Daoy (cell line): ENCODE results near the gene MAPKAPK5. TPM values are rescaled to one million over a fixed set of nuclear protein-coding genes. Genes with fewer than 3 reads are reported as not detected.
"Not testable (repeated sequence)": the region's sequence is repeated elsewhere in the genome, so short reads cannot be mapped to it uniquely, and the experiment has no call there.

Experiments
- DNase-seq: peaks from one replicate; pipeline ENCODE4 v3.0.0-alpha.2; 2015; ENCODE audit warnings: low read depth
- total RNA-seq: library from RNA; depleted of rRNA; stranded (reverse); fragments of >200 nt; shearing (Covaris generic); gene quantifications from 2 replicates; pipeline ENCODE4 v1.2.3, GENCODE V29; 2014; rRNA removed

MAPKAPK5 gene
- total RNA-seq, 1 experiment from 2014 or later = 78.8 TPM

DNA sequence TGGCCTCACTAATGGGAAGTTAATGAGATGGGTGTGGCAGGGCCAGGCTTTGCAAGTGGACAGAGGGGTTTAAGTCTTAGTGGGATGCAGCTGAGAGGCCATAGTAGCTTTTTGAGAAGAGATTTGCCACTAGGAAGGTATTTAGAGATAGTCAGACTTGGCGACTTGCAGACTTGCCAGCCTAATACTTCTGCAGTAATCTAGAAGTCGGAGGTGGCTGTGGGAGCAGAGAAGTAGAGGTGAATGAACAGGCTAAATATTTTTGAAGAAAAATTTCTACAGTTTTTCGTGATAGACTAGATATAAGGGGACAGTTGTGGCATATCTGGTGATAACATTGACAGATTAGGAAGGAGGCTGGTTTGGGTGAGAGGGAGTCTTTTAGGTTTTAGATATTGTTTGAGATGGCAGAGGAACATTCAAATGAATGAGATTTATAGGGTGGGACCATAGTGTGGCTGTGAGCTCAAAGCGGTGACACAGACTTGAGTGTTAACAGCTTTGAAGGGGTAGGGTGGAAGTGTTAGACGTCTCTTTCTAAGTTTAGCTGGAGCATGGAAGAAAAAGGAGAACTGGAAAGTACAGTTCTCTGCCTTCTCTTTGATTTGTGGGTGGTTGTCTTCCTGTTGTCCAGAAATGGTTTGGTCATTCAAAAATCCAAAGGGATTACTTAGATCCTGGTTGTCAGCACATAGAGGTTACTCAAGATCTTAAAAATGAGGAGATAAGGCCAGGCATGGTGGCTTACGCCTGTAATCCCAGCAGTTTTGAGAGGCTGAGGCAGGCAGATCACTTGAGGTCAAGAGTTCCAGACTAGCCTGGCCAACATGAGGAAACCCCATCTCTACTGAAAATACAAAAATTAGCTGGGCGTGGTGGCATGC is 44.9 kb downstream of the MAPKAPK5 start:
- DNase-seq = no peak

DNA sequence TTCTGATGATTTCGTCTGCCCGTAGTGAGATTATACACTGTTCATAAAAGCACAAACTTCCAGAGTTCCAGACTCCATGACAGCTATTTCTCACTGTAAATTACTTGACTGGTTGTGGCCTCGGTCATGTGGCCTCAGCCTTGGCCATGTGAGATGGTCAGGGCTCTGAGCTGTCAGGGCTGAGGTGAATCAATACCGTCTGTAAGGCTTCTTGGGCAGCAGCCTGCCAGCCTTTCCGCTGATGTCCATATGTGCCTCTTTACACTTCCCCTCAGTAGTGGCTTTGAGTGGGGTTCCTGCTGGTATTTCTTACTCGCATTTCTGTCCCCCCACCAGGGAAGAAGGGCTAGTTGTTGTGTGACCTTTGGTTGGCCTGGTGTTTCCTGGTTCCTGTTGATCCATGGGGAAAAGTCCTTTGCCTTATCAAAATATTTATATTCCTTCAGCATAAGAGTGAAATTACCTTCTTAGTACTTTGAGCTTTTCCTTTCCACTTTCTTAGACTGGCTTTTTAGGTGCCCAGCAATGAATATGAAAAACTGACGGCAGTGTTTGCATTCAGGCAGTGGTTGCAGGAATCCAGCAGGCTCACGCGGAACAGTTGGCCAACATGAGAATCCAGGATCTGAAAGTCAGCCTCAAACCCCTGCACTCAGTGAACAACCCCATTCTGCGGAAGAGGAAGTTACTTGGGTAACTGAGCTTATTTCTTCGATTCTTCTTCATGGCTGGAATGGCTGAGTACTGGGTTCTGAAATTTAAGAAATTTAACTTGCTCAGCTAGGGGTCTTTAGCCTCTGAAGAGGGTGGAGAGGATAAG is 46.1 kb downstream of the MAPKAPK5 start:
- DNase-seq = no peak

- DNase-seq = no peak
Measured at GRCh38 chr12:111893287-111893686, 51.3 kb downstream of the MAPKAPK5 start.

- DNase-seq = no peak
Measured at GRCh38 chr12:111894556-111894955, 52.5 kb downstream of the MAPKAPK5 start.

GRCh38 chr12:111901182-111901581 is 59.2 kb downstream of the MAPKAPK5 start:
- DNase-seq = no peak

DNA sequence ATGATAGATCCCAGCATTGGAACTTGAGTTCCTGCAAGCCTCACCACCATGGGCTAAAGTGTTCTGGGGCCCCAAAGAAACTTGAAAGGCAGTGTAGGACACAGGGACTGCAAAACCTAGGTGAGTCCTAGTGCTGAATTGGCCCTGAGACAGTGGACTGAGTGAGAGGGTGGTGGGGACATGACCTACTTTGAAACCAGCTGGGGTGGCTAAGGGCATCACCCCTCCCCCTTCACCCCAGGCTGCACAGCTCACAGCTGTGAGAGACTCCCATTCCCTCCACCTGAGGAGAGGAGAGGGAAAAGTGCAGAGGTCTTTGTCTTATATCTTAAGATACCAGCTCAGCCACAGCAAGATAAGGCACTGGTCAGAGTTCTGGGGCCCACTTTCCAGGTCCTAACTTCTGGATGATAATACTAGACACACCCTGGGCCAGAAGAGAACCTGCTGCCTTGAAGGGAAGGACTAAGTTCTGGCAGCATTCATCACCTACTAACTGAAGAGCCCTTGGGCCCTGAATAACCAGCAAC is 62.5 kb downstream of the MAPKAPK5 start:
- no peak for DNase-seq

- DNase-seq = no peak
Measured at GRCh38 chr12:111905502-111905901, 63.5 kb downstream of the MAPKAPK5 start.

GRCh38 chr12:111907740-111908139 is 65.7 kb downstream of the MAPKAPK5 start:
- DNase-seq = no peak

- DNase-seq = no peak
Measured at GRCh38 chr12:111925171-111925570, 83.1 kb downstream of the MAPKAPK5 start.

- no peak for DNase-seq
Measured at GRCh38 chr12:111926631-111927030, 84.6 kb downstream of the MAPKAPK5 start.

DNA sequence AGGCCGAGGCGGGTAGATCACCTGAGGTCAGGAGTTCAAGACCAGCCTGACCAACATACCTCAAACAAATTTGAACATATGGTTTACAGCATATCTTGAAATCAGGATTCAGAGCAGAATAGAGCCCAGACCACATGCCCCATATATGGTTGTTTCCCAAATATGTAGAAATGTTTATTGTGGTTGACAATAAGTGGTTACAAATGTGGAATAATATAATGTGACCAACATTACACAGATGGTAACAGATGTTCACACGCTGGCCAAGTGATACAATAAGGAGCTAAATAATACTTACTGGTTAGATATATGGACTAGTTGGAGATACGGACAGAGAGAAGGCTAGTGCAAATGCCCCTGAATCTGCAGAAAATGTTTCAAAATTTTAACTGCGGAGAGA is 85.3 kb downstream of the MAPKAPK5 start:
- DNase-seq = no peak

GRCh38 chr12:111932241-111932640 is 90.2 kb downstream of the MAPKAPK5 start:
- DNase-seq = no peak

DNA sequence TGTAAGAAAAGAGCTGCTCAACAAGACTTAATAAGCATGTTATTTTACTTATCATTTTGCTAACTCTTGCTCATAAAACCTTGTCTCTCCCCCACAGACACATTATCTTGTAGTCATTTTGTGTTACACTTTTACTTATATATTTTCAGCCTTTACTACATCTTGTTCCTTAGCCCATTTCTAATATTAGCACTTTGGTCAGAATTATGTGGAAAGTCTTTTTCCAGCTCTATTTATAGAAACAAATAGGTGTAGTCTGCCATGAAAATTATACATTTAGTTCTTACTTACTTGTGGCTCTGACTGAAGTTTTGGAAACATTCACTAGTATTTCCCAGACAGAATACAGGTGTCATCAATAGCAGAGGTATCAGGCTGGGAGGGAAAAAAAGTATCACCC is 94.8 kb downstream of the MAPKAPK5 start:
- DNase-seq = no peak

- no peak for DNase-seq
Measured at GRCh38 chr12:111937429-111937828, 95.4 kb downstream of the MAPKAPK5 start.

DNA sequence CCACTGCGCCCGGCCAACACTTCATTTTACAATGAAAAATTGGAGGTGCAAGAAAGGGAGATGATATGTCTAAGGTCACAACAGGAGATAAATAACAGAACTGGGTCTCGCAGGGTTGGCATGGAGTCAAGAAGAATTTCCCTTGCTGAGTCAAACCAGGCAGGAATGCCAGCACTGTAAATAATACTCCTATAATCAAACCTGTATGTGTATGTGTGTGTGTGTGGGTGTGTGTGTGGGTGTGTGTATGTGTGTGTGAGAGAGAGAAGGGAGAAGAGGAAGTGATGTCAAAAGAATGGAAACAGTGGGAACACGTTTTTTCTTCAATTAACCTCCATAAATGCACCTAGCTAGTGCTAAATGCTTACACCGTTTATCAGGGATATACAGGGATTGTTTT is 100.5 kb downstream of the MAPKAPK5 start:
- DNase-seq = peak; percentile 71

DNA sequence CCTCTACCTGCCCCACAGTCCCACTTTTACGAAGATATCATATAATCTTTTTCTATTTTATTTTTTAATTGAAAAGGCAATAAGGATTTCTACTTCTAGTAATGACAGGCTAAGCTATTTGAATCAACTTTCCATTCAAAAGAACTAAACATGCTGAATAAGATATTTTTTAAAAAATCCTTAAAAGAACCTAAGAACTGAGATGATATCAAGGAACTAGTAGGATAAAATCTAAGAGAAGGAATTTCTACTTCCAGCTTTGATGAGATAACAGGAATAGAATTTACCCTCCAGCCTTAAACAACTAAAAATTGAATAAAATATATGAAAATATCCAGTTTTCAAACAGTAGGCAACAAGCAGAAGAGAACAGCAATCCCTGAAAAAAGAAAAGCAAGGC is 101.9 kb downstream of the MAPKAPK5 start:
- no peak for DNase-seq

DNA sequence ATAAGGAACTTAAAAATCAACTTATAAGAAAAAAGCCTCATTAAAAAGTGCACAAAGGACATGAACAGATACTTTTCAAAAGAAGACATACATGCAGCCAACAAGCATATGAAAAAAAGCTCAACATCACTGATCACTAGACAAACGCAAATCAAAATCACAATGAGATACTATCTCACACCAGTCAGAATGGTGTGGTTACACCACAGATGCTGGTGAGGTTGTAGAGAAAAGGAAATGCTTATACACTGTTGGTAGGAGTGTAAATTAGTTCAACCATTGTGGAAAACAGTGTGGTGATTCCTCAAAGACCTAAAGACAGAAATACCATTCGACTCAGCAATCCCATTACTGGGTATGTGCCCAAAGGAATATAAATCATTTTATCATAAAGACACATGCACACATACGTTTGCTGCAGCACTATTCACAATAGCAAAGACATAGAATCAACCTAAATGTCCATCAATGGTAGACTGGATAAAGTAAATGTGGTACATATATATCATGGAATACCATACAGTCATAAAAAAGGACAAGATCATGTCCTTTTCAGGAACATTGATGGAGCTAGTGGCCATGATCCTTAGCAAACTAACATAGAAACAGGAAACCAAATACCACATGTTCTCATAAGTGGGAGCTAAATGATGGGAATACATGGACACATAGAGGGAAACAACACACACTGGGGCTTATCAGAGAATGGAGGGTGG is 109.1 kb downstream of the MAPKAPK5 start:
- DNase-seq = not testable (repeated sequence)

Other genes with a start within 250 kb of the MAPKAPK5 start
- 10.1 and 14.7 TPM in 2 replicates for gene ATXN2, start 242.9 kb upstream of the MAPKAPK5 start, total RNA-seq
- gene BRAP, start 156.3 kb upstream of the MAPKAPK5 start, total RNA-seq = 27.0 and 28.2 TPM in 2 replicates
- 2.8 and 7.7 TPM in 2 replicates for gene ACAD10, start 156.2 kb upstream of the MAPKAPK5 start, total RNA-seq
- 28.5 and 36.1 TPM in 2 replicates for gene ALDH2, start 75.3 kb upstream of the MAPKAPK5 start, total RNA-seq
- gene TMEM116, start 170.9 kb downstream of the MAPKAPK5 start, total RNA-seq = 8.9 and 10.3 TPM in 2 replicates
- 49.8 and 54.2 TPM in 2 replicates for gene ERP29, start 171.2 kb downstream of the MAPKAPK5 start, total RNA-seq